Germinal center (tissue), 1 donor: ENCODE measurements around the gene RPH3AL.
"Not testable (repeated sequence)": the region's sequence is repeated elsewhere in the genome, so short reads cannot be mapped to it uniquely, and the experiment has no call there.

ENCODE experiments used
- DNase-seq: peaks from one replicate; pipeline ENCODE4 v3.0.0; 2012; ENCODE audit warnings: mixed read lengths, low spot score

The RPH3AL gene

DNA sequence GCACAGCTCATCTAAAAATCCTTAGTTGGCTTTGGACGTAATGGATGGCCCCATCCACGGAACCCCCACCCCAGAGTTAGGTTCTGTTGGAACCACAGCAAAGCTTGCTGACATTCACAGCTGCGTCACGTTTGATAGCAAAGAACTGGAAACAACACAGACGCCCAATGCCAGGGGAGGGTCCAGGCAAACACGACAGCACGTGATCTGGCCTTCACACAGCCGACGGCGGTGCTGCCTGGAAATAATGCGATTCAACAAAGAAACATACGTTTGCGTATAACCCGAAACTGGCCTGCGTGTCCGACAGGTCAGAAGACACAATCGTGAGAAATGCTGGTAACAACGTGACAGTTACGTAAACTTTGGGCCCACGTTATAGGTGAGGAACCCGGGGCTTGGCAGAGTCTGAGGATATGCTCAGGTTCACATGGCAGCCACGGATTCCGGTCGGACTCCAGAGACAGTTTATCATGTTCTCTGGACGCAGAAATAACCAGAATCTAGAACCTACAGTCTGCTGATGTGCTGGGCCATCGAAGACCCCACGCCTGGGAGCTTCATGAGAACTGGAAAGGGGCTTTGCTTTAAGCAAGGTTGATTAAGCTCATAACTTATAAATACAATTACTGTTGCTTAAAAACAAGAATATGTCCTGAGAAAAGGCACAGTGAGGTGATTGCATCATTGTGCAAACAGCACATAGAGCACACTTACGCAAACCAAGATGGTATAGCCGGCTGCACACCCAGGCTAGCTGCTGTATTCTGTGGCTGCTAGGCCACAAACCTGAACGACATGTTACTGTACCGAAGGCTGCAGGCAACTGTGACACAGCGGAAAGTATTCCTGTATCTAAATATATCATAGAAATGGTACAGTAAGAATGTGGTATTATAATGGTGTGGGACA is 70.4 kb downstream of the RPH3AL start:
- no peak for DNase-seq

GRCh38 chr17:281365-281999 is 71.1 kb downstream of the RPH3AL start:
- no peak for DNase-seq

GRCh38 chr17:280901-281300 is 71.7 kb downstream of the RPH3AL start:
- DNase-seq, result no peak

- DNase-seq, result no peak
These were observed 72.4 kb downstream of the RPH3AL start for GRCh38 chr17:280216-280615.

DNA sequence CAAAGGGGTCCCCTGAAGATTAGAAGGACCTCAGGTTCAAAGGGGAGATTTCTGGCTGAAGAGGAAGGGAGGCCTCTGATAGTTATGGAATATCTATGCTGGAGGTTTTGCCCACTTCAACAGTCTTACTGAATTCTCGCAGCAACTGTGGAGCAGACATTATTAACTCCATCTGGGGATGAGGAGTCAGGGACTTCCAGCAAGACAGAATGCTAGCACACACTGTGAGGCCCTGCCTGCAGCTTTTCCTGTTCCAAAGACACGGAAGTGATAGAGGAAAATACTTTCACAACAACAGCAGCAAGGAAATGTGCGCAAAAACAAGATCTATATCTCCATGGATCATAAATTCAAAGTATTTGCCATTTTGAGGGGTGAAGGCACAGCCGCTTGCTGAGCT is 72.8 kb downstream of the RPH3AL start:
- DNase-seq, result no peak

DNA sequence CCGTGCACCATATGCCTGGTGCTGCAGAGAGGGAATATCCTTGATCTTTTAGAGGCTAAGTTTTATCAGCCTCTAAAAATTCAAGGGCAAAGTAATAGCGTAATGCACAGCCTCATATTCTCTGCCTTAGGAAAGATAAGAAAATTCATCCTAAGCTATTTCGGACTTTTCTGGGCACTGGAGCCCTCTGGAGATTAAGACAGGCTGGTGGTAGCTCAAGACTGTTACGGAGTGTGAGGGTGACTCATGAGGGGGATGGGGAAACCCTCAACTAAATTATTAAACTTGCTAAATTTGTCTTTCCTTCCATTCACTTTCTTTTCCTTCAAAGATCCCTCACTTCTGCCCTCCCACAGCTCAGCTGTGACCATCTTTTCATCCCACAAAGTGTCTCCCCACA is 73.3 kb downstream of the RPH3AL start:
- DNase-seq, result no peak

DNA sequence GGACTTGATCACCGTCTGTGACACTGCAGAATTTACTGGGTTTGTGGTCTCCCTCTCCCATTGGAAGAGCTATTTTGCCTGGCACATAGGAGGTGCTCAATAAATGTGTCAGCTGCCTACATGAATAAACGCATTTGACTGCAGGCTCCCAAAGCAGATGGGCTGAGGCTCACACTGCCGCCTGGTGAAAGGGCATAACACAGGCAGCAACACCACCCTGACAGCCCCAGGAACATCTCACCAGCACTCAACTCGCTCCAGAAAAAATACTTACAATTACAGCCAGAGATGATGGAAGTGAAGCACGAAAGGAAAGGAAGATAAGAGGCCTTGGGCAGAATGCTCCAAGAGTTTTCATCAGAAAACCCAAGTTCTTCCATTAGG is 73.9 kb downstream of the RPH3AL start:
- no peak for DNase-seq

DNA sequence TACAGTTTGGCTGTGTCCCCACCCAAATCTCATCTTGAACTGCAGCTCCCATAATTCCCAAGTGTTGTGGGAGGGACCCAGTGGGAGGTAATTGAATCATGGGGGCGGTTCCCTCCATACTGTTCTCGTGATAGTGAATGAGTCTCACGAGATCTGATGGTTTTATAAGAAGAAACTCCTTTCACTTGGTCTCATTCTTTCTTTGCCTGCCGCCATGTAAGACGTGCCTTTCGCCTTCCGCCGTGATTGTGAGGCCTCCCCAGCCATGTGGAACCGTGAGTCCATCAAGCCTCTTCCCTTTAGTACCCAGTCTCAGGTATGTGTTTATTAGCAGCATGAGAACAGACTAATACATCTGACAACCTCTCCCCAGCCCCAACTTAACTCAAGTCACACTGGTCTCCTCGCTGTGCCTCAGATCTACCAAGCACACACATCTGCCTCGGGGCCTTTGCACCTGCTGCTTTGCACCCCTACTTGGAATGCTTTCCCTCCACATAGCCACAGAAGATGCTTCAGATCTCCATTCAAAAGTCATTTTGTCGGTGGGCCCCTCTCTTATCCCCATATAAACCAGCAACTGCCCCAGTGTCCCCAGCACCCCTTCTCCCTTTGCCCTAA is 74.4 kb downstream of the RPH3AL start:
- no peak for DNase-seq

DNA sequence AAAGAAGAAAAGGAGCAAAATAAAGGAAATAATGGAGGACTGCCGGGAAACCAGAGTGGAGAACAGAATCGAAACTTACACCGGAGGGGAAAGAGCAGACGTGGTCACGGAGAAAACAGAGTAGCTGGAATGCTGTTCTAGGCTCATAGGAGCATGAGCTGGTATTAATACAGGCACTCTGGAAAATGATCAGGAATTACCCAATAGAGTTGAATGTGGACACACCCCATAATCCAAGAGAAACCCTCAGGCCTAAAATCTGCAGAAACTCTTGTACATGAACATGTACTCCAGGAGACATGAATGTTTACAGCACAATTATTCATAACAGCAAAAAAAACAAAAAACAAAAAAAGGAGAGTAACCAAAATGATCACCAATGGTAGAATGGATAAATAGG is 77.7 kb downstream of the RPH3AL start:
- no peak for DNase-seq

GRCh38 chr17:273981-274832 is 78.4 kb downstream of the RPH3AL start:
- DNase-seq, result no peak

DNA sequence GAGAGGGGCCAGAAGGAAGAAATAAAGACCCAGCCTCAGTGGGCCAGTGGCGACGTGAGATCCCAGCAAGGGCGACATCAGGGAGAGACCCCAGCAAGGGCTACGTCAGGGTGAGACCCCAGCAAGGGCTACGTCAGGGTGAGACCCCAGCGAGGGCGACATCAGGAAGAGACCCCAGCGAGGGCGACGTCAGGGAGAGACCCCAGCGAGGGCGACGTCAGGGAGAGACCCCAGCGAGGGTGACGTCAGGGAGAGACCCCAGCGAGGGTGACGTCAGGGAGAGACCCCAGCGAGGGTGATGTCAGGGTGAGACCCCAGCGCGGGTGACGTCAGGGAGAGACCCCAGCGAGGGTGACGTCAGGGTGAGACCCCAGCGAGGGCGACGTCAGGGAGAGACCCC is 79.8 kb downstream of the RPH3AL start:
- not testable (repeated sequence) for DNase-seq

DNA sequence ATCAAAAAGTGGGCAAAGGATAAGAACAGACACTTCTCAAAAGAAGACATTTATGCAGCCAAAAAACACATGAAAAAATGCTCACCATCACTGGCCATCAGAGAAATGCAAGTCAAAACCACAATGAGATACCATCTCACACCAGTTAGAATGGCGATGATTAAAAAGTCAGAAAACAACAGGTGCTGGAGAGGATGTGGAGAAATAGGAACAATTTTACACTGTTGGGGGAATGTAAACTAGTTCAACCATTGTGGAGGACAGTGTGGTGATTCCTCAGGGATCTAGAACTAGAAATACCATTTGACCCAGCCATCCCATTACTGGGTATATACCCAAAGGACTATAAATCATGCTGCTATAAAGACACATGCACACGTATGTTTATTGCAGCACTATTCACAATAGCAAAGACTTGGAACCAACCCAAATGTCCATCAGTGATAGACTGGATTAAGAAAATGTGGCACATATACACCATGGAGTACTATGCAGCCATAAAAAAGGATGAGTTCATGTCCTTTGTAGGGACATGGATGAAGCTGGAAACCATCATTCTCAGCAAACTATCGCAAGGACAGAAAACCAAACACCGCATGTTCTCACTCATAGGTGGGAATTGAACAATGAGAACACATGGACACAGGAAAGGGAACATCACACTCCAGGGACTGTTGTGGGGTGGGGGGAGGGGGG is 80.5 kb downstream of the RPH3AL start:
- DNase-seq, result not testable (repeated sequence)

DNA sequence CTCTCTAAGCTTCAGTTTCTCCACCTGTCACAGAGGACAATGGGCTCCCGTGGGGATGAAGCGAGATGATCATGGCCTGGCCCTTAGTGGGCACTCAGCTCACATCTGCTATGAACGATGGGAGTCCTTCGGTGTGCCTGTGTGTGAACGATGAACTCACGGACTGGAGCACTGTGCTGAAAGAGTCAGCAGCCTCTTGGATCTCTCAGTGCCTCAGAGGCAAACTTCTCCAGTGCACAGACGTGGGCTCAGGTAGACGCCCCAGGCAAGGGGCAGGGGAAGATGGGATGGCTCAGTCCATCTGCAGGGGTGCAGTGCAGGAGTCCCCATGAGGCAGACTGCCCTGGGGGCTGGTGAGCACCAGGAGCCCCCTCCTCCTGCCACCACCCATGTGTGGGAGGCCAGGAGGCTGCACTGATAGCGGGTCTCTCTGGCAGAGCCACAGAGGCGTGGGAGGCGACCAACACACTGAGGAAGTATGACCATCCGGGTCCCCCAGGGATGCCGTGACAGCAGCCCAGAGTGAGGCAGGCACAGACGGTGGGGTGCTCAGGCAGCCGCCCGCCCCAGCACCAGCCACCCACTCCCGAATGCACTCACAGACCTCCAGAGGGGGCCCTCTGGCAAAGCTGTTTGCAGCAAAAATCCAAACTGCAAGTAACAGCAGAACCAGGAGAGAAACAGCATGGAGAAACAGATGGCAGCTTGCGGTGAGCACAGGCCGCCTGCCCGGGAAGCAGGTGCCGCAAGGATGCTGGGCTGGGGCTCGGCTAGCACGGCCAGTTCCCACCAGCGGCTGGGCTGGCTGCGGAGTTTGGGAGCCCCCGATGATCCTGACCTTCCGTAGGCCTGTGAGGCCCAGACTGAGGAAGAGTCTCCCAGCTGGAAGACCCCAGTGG is 82.7 kb downstream of the RPH3AL start:
- no peak for DNase-seq

DNA sequence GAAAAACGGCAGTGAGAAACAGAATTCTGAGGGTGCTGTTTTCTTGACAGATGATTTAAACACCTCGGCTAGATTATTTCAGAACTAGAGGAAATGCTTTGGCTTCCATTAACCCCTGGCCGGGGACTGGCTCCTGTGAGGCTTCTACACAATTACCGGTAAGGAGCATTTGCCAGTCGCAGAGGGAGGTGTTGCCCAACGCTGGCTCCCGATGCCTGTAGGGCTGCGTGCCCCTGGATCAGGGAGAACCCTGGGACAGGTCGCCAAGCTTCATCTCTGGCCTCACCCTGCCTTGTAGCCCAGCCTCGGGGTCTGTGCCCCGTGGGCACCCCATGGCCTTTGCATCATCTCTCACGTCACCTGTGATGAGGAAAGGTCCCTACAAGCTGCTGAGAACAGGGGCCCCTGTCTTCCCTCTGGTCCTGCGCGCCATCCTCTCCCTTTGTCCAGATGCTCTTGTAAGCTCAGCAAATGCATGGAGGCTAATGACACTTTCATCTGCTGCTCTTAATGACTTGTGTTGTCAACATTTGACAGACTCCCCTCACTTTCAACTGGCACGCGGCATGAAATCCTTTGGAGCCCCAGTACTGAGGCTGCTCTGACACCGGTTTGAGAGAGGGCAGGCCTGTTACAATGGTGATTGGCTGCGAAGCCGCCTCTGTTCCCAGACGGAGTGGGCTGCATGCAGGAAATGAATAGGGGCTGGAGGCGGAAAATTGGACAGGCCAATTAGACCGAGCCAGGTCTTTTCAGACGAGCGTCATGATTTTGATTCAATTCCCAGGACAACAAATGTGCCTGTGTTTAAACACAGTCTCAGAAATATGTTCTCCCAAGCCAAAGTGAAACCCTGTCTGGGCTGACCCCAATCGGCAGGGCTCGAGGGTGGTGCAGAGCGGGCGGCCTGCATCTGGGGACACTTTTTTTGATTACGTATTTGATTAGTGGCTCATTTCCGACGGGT is 85.6 kb downstream of the RPH3AL start:
- no peak for DNase-seq

- DNase-seq, result no peak
These were observed 86.4 kb downstream of the RPH3AL start for GRCh38 chr17:266219-266618.

- DNase-seq, result no peak
These were observed 86.9 kb downstream of the RPH3AL start for GRCh38 chr17:265718-266117.

GRCh38 chr17:263773-264172 is 88.8 kb downstream of the RPH3AL start:
- no peak for DNase-seq

- no peak for DNase-seq
These were observed 89.3 kb downstream of the RPH3AL start for GRCh38 chr17:263271-263670.

DNA sequence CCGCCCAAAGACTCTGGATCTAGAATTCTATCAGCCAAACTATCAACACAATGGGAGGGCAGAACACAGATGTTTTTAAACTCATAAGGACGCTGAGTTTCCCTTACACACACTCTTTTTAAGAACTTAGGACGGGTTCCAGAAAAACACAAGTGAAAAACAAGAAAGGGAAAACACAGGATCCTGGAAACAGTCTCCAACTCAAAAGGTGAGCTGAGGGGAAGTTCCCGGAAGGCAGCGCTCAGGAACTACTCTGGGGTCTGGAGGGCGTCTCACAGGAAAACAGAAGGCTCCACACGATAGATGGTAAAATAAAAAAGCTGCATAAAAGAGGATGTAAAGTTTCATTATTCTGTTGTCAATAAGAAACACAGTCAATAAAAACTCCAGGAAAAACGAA is 91.0 kb downstream of the RPH3AL start:
- no peak for DNase-seq
